ENCODE data around the gene AK8.

The AK8 gene

GRCh38 chr9:132763574-132763973 lies 114.5 kb downstream of the AK8 start:
- CTCF ChIA-PET, result no interaction called here
- DNase-seq (ENCODE audit: extremely low spot score), result no peak
- TF ChIP-seq SP1 (IDR thresholded peaks at IDR 0.05) (no peak), TARDBP (IDR thresholded peaks at IDR 0.05) (no peak), LEF1 (IDR thresholded peaks at IDR 0.05; ENCODE audit: borderline replicate concordance) (no peak), ZNF384 (IDR thresholded peaks at IDR 0.05) (no peak), FOXA1 (IDR thresholded peaks at IDR 0.05) (no peak), NFRKB (IDR thresholded peaks at IDR 0.05) (no peak), FOXK2 (IDR thresholded peaks at IDR 0.05) (no peak), SUZ12 (IDR thresholded peaks at IDR 0.05) (no peak), PKNOX1 (IDR thresholded peaks at IDR 0.05) (no peak), ARNT (IDR thresholded peaks at IDR 0.05) (no peak)
- POLR2A ChIA-PET, result no interaction called here

DNA sequence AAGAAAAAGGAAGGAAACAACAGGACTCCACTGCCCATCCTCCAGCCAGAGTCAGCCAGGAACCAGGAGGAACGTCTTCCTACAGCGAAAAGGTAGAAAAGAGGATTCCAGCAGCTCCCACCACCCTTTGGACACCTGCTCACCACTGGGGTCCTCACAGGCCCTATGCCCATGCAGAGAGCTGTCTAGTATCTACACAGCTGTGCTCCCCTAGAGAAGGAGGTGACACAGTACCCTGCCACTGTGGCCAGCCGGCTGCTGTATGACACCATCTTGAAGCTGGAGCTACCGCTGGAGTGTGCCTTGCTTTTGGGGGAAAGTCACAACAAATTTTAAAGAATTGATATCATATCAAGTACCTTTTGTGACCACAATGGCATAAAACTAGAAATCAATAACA lies 115.2 kb downstream of the AK8 start:
- no peak for DNase-seq (ENCODE audit: extremely low spot score)
- ChIA-PET POLR2A (no interaction called here), CTCF (no interaction called here)
- TF ChIP-seq FOXA1 (IDR thresholded peaks at IDR 0.05) (no peak), ARNT (IDR thresholded peaks at IDR 0.05) (no peak), BHLHE40 (IDR thresholded peaks at IDR 0.05; ENCODE audit: borderline replicate concordance) (no peak), FOXM1 (IDR thresholded peaks at IDR 0.05; ENCODE audit: borderline replicate concordance) (no peak), PKNOX1 (IDR thresholded peaks at IDR 0.05) (no peak), HDGF (IDR thresholded peaks at IDR 0.05; ENCODE audit: borderline replicate concordance) (no peak), ELF4 (IDR thresholded peaks at IDR 0.05) (no peak), FOXK2 (IDR thresholded peaks at IDR 0.05) (no peak), CTBP1 (IDR thresholded peaks at IDR 0.05; ENCODE audit: borderline replicate concordance) (no peak), SUZ12 (IDR thresholded peaks at IDR 0.05) (no peak), LEF1 (IDR thresholded peaks at IDR 0.05; ENCODE audit: borderline replicate concordance) (no peak), NFRKB (IDR thresholded peaks at IDR 0.05) (no peak), L3MBTL2 (conservative IDR thresholded peaks at IDR 0.05) (no peak), SP1 (IDR thresholded peaks at IDR 0.05) (no peak), ZNF384 (IDR thresholded peaks at IDR 0.05) (no peak), TARDBP (IDR thresholded peaks at IDR 0.05) (no peak)

DNA sequence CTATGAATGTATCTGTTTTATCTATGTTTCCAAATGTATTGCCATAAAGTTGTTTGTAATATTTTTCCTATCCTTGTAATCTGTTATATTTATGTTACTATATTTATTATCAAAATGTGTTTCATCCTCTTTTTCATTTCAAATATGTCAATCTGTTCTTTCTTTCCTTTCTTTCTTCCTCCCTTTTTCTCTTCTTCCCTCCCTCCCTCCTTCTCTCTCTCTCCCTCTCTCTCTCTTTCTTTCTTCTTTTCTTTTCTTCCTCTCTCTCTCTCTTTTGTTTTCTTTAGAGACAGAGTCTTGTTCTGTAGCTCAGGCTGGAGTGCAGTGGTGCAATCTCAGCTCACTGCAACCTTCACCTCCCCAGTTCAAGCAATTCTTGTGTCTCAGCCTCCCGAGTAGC lies 116.5 kb downstream of the AK8 start:
- POLR2A ChIA-PET, result interaction anchor here (0.7 kb wide), 1 partner anchor 274 kb away, joined by 3 read pairs; no protein-coding TSS in a partner anchor
- DNase-seq (ENCODE audit: extremely low spot score), result no peak
- TF ChIP-seq ARNT (IDR thresholded peaks at IDR 0.05), result no peak
- TF ChIP-seq NFRKB (IDR thresholded peaks at IDR 0.05), result no peak
- no peak for TF ChIP-seq HDGF (IDR thresholded peaks at IDR 0.05; ENCODE audit: borderline replicate concordance)
- TF ChIP-seq PKNOX1 (IDR thresholded peaks at IDR 0.05), result no peak
- TF ChIP-seq CTBP1 (IDR thresholded peaks at IDR 0.05; ENCODE audit: borderline replicate concordance), result no peak
- no peak for TF ChIP-seq SP1 (IDR thresholded peaks at IDR 0.05)
- TF ChIP-seq ELF4 (IDR thresholded peaks at IDR 0.05), result no peak
- TF ChIP-seq FOXK2 (IDR thresholded peaks at IDR 0.05), result no peak
- TF ChIP-seq TARDBP (IDR thresholded peaks at IDR 0.05), result no peak
- TF ChIP-seq FOXA1 (IDR thresholded peaks at IDR 0.05), result no peak
- no peak for TF ChIP-seq SUZ12 (IDR thresholded peaks at IDR 0.05)
- TF ChIP-seq LEF1 (IDR thresholded peaks at IDR 0.05; ENCODE audit: borderline replicate concordance), result no peak
- no peak for TF ChIP-seq ZNF384 (IDR thresholded peaks at IDR 0.05)
- TF ChIP-seq L3MBTL2 (conservative IDR thresholded peaks at IDR 0.05), result no peak
- TF ChIP-seq FOXM1 (IDR thresholded peaks at IDR 0.05; ENCODE audit: borderline replicate concordance), result no peak
- TF ChIP-seq BHLHE40 (IDR thresholded peaks at IDR 0.05; ENCODE audit: borderline replicate concordance), result no peak
- CTCF ChIA-PET, result no interaction called here

- TF ChIP-seq ELF4 (IDR thresholded peaks at IDR 0.05), result no peak
- POLR2A ChIA-PET, result no interaction called here
- CTCF ChIA-PET, result no interaction called here
- no peak for DNase-seq (ENCODE audit: extremely low spot score)
These were observed 118.0 kb downstream of the AK8 start for GRCh38 chr9:132760057-132760456.

- TF ChIP-seq SP1 (IDR thresholded peaks at IDR 0.05) (no peak), ZNF384 (IDR thresholded peaks at IDR 0.05) (no peak), ELF4 (IDR thresholded peaks at IDR 0.05) (no peak), L3MBTL2 (conservative IDR thresholded peaks at IDR 0.05) (no peak), SUZ12 (IDR thresholded peaks at IDR 0.05) (no peak), HDGF (IDR thresholded peaks at IDR 0.05; ENCODE audit: borderline replicate concordance) (no peak), FOXK2 (IDR thresholded peaks at IDR 0.05) (no peak), BHLHE40 (IDR thresholded peaks at IDR 0.05; ENCODE audit: borderline replicate concordance) (no peak), TARDBP (IDR thresholded peaks at IDR 0.05) (no peak)
- POLR2A ChIA-PET, result no interaction called here
- CTCF ChIA-PET, result no interaction called here
- no peak for DNase-seq (ENCODE audit: extremely low spot score)
These were observed 121.1 kb downstream of the AK8 start for GRCh38 chr9:132757016-132757415.

GRCh38 chr9:132756214-132756845 lies 121.8 kb downstream of the AK8 start:
- no peak for DNase-seq (ENCODE audit: extremely low spot score)
- ChIA-PET CTCF (no interaction called here), POLR2A (interaction anchor here (0.6 kb wide), 1 partner anchor 62 kb away, joined by 3 read pairs; no protein-coding TSS in a partner anchor)
- TF ChIP-seq NFRKB (IDR thresholded peaks at IDR 0.05), result no peak
- TF ChIP-seq SP1 (IDR thresholded peaks at IDR 0.05), result no peak
- no peak for TF ChIP-seq ELF4 (IDR thresholded peaks at IDR 0.05)
- TF ChIP-seq ZNF384 (IDR thresholded peaks at IDR 0.05), result no peak
- no peak for TF ChIP-seq ARNT (IDR thresholded peaks at IDR 0.05)
- TF ChIP-seq BHLHE40 (IDR thresholded peaks at IDR 0.05; ENCODE audit: borderline replicate concordance), result no peak
- TF ChIP-seq PKNOX1 (IDR thresholded peaks at IDR 0.05), result no peak
- TF ChIP-seq CTBP1 (IDR thresholded peaks at IDR 0.05; ENCODE audit: borderline replicate concordance), result no peak
- TF ChIP-seq FOXK2 (IDR thresholded peaks at IDR 0.05), result no peak
- no peak for TF ChIP-seq TARDBP (IDR thresholded peaks at IDR 0.05)
- TF ChIP-seq FOXM1 (IDR thresholded peaks at IDR 0.05; ENCODE audit: borderline replicate concordance), result no peak
- no peak for TF ChIP-seq LEF1 (IDR thresholded peaks at IDR 0.05; ENCODE audit: borderline replicate concordance)
- no peak for TF ChIP-seq HDGF (IDR thresholded peaks at IDR 0.05; ENCODE audit: borderline replicate concordance)
- TF ChIP-seq L3MBTL2 (conservative IDR thresholded peaks at IDR 0.05), result no peak
- no peak for TF ChIP-seq SUZ12 (IDR thresholded peaks at IDR 0.05)
- TF ChIP-seq FOXA1 (IDR thresholded peaks at IDR 0.05), result no peak
